GM12878 (cell line): ENCODE data around the gene RARG. TPM values are rescaled to one million over a fixed set of nuclear protein-coding genes. Genes with fewer than 3 reads are reported as not detected.

Experiments used
- ASH2L ChIP-seq: fragments of 300-600, 200-600 bp; sonication (generic); IDR thresholded peaks from 2 replicates; pipeline ENCODE4 v1.6.1; 2017; ENCODE audit warnings: low read depth, mild to moderate bottlenecking, borderline replicate concordance
- BCLAF1 ChIP-seq: fragments of 450-650 bp; IDR thresholded peaks from 2 replicates; pipeline ENCODE4 v1.6.1; 2017; ENCODE audit warnings: antibody characterized with exemption, mild to moderate bottlenecking, moderate library complexity
- FOXK2 ChIP-seq: fragments of 450-650 bp; IDR thresholded peaks from 2 replicates; pipeline ENCODE4 v1.6.1; 2017; ENCODE audit warnings: mild to moderate bottlenecking, moderate library complexity
- FOXM1 ChIP-seq: IDR thresholded peaks from 2 replicates; pipeline ENCODE4 v1.6.1; 2012; ENCODE audit warnings: low read depth, mild to moderate bottlenecking, inconsistent platforms, low read length, moderate library complexity
- HDAC6 ChIP-seq: fragments of 200-600 bp; sonication (generic); IDR thresholded peaks from one replicate; pipeline ENCODE4 v1.8.0; 2017; ENCODE audit warnings: antibody characterized with exemption; ENCODE audit not compliant: unreplicated experiment
- IRF4 ChIP-seq: IDR thresholded peaks from 2 replicates; pipeline ENCODE4 v1.6.1; 2011; ENCODE audit warnings: low read depth, low read length
- JUNB ChIP-seq: IDR thresholded peaks from 2 replicates; pipeline ENCODE4 v1.6.1; 2016; ENCODE audit warnings: antibody characterized with exemption, mild to moderate bottlenecking
- KAT2A ChIP-seq: conservative IDR thresholded peaks from 2 replicates; pipeline ENCODE4 v1.6.1; 2011; ENCODE audit warnings: low read depth, low read length; ENCODE audit not compliant: control insufficient read depth
- NFIC ChIP-seq: IDR thresholded peaks from 2 replicates; pipeline ENCODE4 v1.6.1; 2012; ENCODE audit warnings: low read depth, mild to moderate bottlenecking, inconsistent platforms, low read length, moderate library complexity
- POU2F2 ChIP-seq: IDR thresholded peaks from 3 replicates; pipeline ENCODE4 v1.6.1; 2011; ENCODE audit warnings: low read depth, mild to moderate bottlenecking, low read length, borderline replicate concordance
- RB1 ChIP-seq: fragments of 450-650 bp; formaldehyde crosslinking; IDR thresholded peaks from 2 replicates; pipeline ENCODE4 v1.6.1; 2017; ENCODE audit warnings: mild to moderate bottlenecking, borderline replicate concordance
- RBBP5 ChIP-seq: fragments of 200-600 bp; sonication (generic); conservative IDR thresholded peaks from 2 replicates; pipeline ENCODE4 v1.6.1; 2016
- SMAD1 ChIP-seq: fragments of 450-650 bp; IDR thresholded peaks from 2 replicates; pipeline ENCODE4 v1.6.1; 2018; ENCODE audit warnings: mild to moderate bottlenecking, low read depth; ENCODE audit not compliant: partially characterized antibody
- SP1 ChIP-seq: IDR thresholded peaks from one replicate; pipeline ENCODE4 v1.6.1; 2011; ENCODE audit warnings: low read depth, low read length
- SREBF1 ChIP-seq: IDR thresholded peaks from 2 replicates; pipeline ENCODE4 v1.6.1; 2012; ENCODE audit warnings: mild to moderate bottlenecking, low read length
- WRNIP1 ChIP-seq: IDR thresholded peaks from 2 replicates; pipeline ENCODE4 v1.6.1; 2011; ENCODE audit warnings: low read depth, low read length, improper control_type of control experiment, borderline replicate concordance
- ZNF274 ChIP-seq: IDR thresholded peaks from one replicate; pipeline ENCODE4 v1.8.0; 2011; ENCODE audit not compliant: insufficient read length, insufficient read depth
- ZNF687 ChIP-seq: fragments of 450-650 bp; IDR thresholded peaks from 2 replicates; pipeline ENCODE4 v1.6.1; 2017; ENCODE audit warnings: mild to moderate bottlenecking, moderate library complexity
- polyA plus RNA-seq, 11 experiments: library from polyadenylated mRNA; depleted of rRNA in 4 of 11; unstranded in 6 of 11; stranded (reverse) in 5 of 11; fragments of >200 nt; fragmentation: Nextera tagmentation in 4 of 11; fragmentation: Illumina TruSeq in 1 of 11; extraction: Ambion mirVana in 4 of 11; extraction: Trizol in 1 of 11; gene quantifications; 1 replicate in 1 of 11; 2 replicates in 10 of 11; pipeline versions ENCODE4 v1.2.1 to v1.2.3, GENCODE V29; 2011 to 2016; ENCODE audit warnings: inconsistent platforms in 2 of 11, missing spikeins in 2 of 11, low read depth in 1 of 11
- total RNA-seq, 4 experiments: library from RNA; depleted of rRNA in 3 of 4; stranded (reverse); fragments of >200 nt in 3 of 4; fragmentation: Illumina TruSeq in 1 of 4; extraction: Trizol in 1 of 4; gene quantifications; 2 replicates each; pipeline versions ENCODE4 v1.2.1 to v1.2.3, GENCODE V29; 2013 to 2021
- TF ChIP-seq, protein P1 (sequence below): IDR thresholded peaks from 2 replicates; pipeline ENCODE4 v1.6.1; 2012; ENCODE audit warnings: low read depth, low read length, improper control_type of control experiment
- TF ChIP-seq, protein P2 (sequence below): fragments of 450-650 bp; formaldehyde crosslinking; IDR thresholded peaks from 2 replicates; pipeline ENCODE4 v1.4.0; 2022; ENCODE audit warnings: mild to moderate bottlenecking, moderate library complexity

RARG gene
- total and polyA plus RNA-seq, 10 of the 15 experiments (the other 5 are each of a cell fraction or from before 2014, with no cell fraction given), result 0.27 to 8.1 (median 4.1) TPM

GRCh38 chr12:53200458-53201176 lies 31.4 kb downstream of the RARG start (continued):
- no peak for TF ChIP-seq BCLAF1
- TF ChIP-seq RBBP5, result no peak
- TF ChIP-seq WRNIP1, result no peak
- peak; percentile 48; the same call in 1 of the 2 replicates for TF ChIP-seq ZNF687
- TF ChIP-seq NFIC, result peak; percentile 98
- TF ChIP-seq SP1, result no peak
- no peak for TF ChIP-seq ASH2L
- no peak for TF ChIP-seq SMAD1
- peak; percentile 81 for TF ChIP-seq IRF4
- no peak for TF ChIP-seq SREBF1
- no peak for TF ChIP-seq HDAC6
- no peak for TF ChIP-seq FOXK2
- peak; percentile 93 for TF ChIP-seq FOXM1
- TF ChIP-seq, protein P1, sequence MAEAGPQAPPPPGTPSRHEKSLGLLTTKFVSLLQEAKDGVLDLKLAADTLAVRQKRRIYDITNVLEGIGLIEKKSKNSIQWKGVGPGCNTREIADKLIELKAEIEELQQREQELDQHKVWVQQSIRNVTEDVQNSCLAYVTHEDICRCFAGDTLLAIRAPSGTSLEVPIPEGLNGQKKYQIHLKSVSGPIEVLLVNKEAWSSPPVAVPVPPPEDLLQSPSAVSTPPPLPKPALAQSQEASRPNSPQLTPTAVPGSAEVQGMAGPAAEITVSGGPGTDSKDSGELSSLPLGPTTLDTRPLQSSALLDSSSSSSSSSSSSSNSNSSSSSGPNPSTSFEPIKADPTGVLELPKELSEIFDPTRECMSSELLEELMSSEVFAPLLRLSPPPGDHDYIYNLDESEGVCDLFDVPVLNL, result no peak
- no peak for TF ChIP-seq KAT2A
- TF ChIP-seq, protein P2, sequence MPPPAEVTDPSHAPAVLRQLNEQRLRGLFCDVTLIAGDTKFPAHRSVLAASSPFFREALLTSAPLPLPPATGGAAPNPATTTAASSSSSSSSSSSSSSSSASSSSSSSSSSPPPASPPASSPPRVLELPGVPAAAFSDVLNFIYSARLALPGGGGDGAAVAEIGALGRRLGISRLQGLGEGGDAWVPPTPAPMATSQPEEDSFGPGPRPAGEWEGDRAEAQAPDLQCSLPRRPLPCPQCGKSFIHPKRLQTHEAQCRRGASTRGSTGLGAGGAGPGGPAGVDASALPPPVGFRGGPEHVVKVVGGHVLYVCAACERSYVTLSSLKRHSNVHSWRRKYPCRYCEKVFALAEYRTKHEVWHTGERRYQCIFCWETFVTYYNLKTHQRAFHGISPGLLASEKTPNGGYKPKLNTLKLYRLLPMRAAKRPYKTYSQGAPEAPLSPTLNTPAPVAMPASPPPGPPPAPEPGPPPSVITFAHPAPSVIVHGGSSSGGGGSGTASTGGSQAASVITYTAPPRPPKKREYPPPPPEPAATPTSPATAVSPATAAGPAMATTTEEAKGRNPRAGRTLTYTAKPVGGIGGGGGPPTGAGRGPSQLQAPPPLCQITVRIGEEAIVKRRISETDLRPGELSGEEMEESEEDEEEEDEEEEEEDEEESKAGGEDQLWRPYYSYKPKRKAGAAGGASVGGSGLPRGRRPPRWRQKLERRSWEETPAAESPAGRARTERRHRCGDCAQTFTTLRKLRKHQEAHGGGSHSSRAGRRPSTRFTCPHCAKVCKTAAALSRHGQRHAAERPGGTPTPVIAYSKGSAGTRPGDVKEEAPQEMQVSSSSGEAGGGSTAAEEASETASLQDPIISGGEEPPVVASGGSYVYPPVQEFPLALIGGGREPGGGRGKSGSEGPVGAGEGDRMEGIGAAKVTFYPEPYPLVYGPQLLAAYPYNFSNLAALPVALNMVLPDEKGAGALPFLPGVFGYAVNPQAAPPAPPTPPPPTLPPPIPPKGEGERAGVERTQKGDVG (CRISPR knock-in tag), result no peak
- TF ChIP-seq ZNF274, result no peak
- no peak for TF ChIP-seq RB1
- TF ChIP-seq JUNB, result peak; percentile 24; the same call in 1 of the 2 replicates
- TF ChIP-seq POU2F2, result no peak
